ENCODE data around the gene QSOX2.

GRCh38 chr9:136280535-136281315 lies 35.1 kb upstream of the QSOX2 start:
- TF ChIP-seq, protein P1, sequence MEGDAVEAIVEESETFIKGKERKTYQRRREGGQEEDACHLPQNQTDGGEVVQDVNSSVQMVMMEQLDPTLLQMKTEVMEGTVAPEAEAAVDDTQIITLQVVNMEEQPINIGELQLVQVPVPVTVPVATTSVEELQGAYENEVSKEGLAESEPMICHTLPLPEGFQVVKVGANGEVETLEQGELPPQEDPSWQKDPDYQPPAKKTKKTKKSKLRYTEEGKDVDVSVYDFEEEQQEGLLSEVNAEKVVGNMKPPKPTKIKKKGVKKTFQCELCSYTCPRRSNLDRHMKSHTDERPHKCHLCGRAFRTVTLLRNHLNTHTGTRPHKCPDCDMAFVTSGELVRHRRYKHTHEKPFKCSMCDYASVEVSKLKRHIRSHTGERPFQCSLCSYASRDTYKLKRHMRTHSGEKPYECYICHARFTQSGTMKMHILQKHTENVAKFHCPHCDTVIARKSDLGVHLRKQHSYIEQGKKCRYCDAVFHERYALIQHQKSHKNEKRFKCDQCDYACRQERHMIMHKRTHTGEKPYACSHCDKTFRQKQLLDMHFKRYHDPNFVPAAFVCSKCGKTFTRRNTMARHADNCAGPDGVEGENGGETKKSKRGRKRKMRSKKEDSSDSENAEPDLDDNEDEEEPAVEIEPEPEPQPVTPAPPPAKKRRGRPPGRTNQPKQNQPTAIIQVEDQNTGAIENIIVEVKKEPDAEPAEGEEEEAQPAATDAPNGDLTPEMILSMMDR (conservative IDR thresholded peaks at IDR 0.05; ENCODE audit: low read depth in 2 of 2) = no peak
- TF ChIP-seq CREB1 (CRISPR knock-in tag; IDR thresholded peaks at IDR 0.05; ENCODE audit: low read depth) (no peak), EZH2 (IDR thresholded peaks at IDR 0.05; ENCODE audit: low read depth, unreplicated experiment) (no peak), STAT1 (IDR thresholded peaks at IDR 0.05; ENCODE audit: unreplicated experiment) (no peak), EZH2phosphoT487 (IDR thresholded peaks at IDR 0.05; ENCODE audit: unreplicated experiment) (no peak), ZNF114 (CRISPR knock-in tag; IDR thresholded peaks at IDR 0.05) (no peak)
- TF ChIP-seq, protein P2, sequence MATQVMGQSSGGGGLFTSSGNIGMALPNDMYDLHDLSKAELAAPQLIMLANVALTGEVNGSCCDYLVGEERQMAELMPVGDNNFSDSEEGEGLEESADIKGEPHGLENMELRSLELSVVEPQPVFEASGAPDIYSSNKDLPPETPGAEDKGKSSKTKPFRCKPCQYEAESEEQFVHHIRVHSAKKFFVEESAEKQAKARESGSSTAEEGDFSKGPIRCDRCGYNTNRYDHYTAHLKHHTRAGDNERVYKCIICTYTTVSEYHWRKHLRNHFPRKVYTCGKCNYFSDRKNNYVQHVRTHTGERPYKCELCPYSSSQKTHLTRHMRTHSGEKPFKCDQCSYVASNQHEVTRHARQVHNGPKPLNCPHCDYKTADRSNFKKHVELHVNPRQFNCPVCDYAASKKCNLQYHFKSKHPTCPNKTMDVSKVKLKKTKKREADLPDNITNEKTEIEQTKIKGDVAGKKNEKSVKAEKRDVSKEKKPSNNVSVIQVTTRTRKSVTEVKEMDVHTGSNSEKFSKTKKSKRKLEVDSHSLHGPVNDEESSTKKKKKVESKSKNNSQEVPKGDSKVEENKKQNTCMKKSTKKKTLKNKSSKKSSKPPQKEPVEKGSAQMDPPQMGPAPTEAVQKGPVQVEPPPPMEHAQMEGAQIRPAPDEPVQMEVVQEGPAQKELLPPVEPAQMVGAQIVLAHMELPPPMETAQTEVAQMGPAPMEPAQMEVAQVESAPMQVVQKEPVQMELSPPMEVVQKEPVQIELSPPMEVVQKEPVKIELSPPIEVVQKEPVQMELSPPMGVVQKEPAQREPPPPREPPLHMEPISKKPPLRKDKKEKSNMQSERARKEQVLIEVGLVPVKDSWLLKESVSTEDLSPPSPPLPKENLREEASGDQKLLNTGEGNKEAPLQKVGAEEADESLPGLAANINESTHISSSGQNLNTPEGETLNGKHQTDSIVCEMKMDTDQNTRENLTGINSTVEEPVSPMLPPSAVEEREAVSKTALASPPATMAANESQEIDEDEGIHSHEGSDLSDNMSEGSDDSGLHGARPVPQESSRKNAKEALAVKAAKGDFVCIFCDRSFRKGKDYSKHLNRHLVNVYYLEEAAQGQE (IDR thresholded peaks at IDR 0.05; ENCODE audit: unreplicated experiment) = no peak
